ENCODE data around the gene CTXND1.

DNA sequence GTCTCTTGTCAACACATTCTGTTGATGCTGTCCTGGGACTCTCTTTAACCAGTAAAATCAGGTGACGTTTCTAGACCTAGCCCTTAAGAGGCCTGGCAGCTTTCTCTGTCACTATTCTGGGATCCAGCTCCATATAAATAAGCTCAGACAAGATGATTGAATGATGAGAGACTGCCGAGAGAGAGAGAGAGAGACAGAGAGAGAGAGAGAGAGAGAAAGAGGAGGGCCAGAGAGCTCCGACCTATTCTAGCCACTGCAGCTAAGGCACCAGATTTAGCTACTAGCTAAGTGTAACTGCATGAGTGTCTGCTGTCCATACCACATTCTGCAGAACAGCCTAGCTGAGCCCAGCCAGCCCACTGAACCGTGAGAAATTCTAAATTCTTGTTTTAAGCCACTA is 36.1 kb upstream of the CTXND1 start:
- TF ChIP-seq ZFP3 (CRISPR knock-in tag; IDR thresholded peaks at IDR 0.05) (no peak), ARNTL (CRISPR knock-in tag; IDR thresholded peaks at IDR 0.05; ENCODE audit: borderline replicate concordance, low read depth) (no peak), GLIS3 (CRISPR knock-in tag; IDR thresholded peaks at IDR 0.05) (no peak), CSDC2 (CRISPR knock-in tag; IDR thresholded peaks at IDR 0.05) (no peak), ISL1 (CRISPR knock-in tag; IDR thresholded peaks at IDR 0.05) (no peak), ZNF8 (CRISPR knock-in tag; IDR thresholded peaks at IDR 0.05) (no peak), RARB (CRISPR knock-in tag; IDR thresholded peaks at IDR 0.05) (no peak), ESRRG (CRISPR knock-in tag; IDR thresholded peaks at IDR 0.05) (no peak), TCF4 (CRISPR knock-in tag; IDR thresholded peaks at IDR 0.05; ENCODE audit: borderline replicate concordance) (no peak), BACH2 (CRISPR knock-in tag; IDR thresholded peaks at IDR 0.05; ENCODE audit: borderline replicate concordance) (no peak)
- TF ChIP-seq, protein P1, sequence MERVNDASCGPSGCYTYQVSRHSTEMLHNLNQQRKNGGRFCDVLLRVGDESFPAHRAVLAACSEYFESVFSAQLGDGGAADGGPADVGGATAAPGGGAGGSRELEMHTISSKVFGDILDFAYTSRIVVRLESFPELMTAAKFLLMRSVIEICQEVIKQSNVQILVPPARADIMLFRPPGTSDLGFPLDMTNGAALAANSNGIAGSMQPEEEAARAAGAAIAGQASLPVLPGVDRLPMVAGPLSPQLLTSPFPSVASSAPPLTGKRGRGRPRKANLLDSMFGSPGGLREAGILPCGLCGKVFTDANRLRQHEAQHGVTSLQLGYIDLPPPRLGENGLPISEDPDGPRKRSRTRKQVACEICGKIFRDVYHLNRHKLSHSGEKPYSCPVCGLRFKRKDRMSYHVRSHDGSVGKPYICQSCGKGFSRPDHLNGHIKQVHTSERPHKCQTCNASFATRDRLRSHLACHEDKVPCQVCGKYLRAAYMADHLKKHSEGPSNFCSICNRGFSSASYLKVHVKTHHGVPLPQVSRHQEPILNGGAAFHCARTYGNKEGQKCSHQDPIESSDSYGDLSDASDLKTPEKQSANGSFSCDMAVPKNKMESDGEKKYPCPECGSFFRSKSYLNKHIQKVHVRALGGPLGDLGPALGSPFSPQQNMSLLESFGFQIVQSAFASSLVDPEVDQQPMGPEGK (CRISPR knock-in tag; IDR thresholded peaks at IDR 0.05; ENCODE audit: borderline replicate concordance) = no peak
- TF ChIP-seq, protein P2, sequence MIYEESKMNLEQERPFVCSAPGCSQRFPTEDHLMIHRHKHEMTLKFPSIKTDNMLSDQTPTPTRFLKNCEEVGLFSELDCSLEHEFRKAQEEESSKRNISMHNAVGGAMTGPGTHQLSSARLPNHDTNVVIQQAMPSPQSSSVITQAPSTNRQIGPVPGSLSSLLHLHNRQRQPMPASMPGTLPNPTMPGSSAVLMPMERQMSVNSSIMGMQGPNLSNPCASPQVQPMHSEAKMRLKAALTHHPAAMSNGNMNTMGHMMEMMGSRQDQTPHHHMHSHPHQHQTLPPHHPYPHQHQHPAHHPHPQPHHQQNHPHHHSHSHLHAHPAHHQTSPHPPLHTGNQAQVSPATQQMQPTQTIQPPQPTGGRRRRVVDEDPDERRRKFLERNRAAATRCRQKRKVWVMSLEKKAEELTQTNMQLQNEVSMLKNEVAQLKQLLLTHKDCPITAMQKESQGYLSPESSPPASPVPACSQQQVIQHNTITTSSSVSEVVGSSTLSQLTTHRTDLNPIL (CRISPR knock-in tag; IDR thresholded peaks at IDR 0.05; ENCODE audit: low read depth) = no peak

Measured in SK-N-SH treated with all-trans-retinoic acid at 6 μM for 48 hours (cell line).